ENCODE results near the gene SAMD14.

The SAMD14 gene

GRCh38 chr17:50132104-50132794, 2.3 kb upstream of the SAMD14 start:
- no peak for DNase-seq

GRCh38 chr17:50130559-50131305, 772 bp upstream of the SAMD14 start:
- DNase-seq: no peak

GRCh38 chr17:50129353-50129727, 620 bp downstream of the SAMD14 start:
- DNase-seq: no peak

- DNase-seq: no peak
Measured at GRCh38 chr17:50128441-50129352, 1.3 kb downstream of the SAMD14 start.

- DNase-seq: no peak
Measured at GRCh38 chr17:50127697-50128361, 2.1 kb downstream of the SAMD14 start.

GRCh38 chr17:50125420-50125997, 4.5 kb downstream of the SAMD14 start:
- no peak for DNase-seq

GRCh38 chr17:50123649-50124349, 6.2 kb downstream of the SAMD14 start:
- DNase-seq: no peak

- DNase-seq: no peak
Measured at GRCh38 chr17:50122945-50123344, 7.0 kb downstream of the SAMD14 start.

- no peak for DNase-seq
Measured at GRCh38 chr17:50120475-50121253, 9.3 kb downstream of the SAMD14 start.

- no peak for DNase-seq
Measured at GRCh38 chr17:50118828-50119218, 11.1 kb downstream of the SAMD14 start.

GRCh38 chr17:50118076-50118827, 11.7 kb downstream of the SAMD14 start:
- no peak for DNase-seq

- DNase-seq: peak; percentile 66
Measured at GRCh38 chr17:50117202-50118051, 12.5 kb downstream of the SAMD14 start.

GRCh38 chr17:50115756-50116155, 14.2 kb downstream of the SAMD14 start:
- no peak for DNase-seq

- no peak for DNase-seq
Measured at GRCh38 chr17:50114849-50115357, 15.1 kb downstream of the SAMD14 start.

- no peak for DNase-seq
Measured at GRCh38 chr17:50114401-50114800, 15.6 kb downstream of the SAMD14 start.

- DNase-seq: no peak
Measured at GRCh38 chr17:50113624-50114320, 16.2 kb downstream of the SAMD14 start.

- DNase-seq: no peak
Measured at GRCh38 chr17:50112694-50113093, 17.3 kb downstream of the SAMD14 start.

Data from stimulated activated CD4-positive, alpha-beta T cell treated with anti-CD3 and anti-CD28 coated beads, Interleukin-12 subunit alpha, Interleukin-12 subunit beta, amount 100 ng/mL, for 4 hours (primary cell).